ENCODE data around the gene YES1.

GRCh38 chr18:801137-801536 is 10.9 kb downstream of the YES1 start:
- no peak for TF ChIP-seq POLR2A (IDR thresholded peaks at IDR 0.05; ENCODE audit: low read length)
- TF ChIP-seq GATA1 (IDR thresholded peaks at IDR 0.05; ENCODE audit: low read depth, low read length) = no peak

Data from erythroblast (primary cell).